ENCODE data around the gene C18orf63. TPM values are rescaled to one million over a fixed set of nuclear protein-coding genes. Genes with fewer than 3 reads are reported as not detected.

The C18orf63 gene
- total RNA-seq, 4 donors from 2014 or later = not detected

- H3K27ac ChIP-seq = no peak overlapping the region
- TF ChIP-seq POLR2A (IDR thresholded peaks at IDR 0.05) (no peak), CTCF (IDR thresholded peaks at IDR 0.05) (no peak)
- H3K4me1 ChIP-seq = peaks cover 16 to 18% of the 10 kb centered on the region in 2 donors
- no peak overlapping the region for H3K4me3 ChIP-seq (replicated peaks in 1 of 3)
- no peak for DNase-seq
- WGBS, 2 donors = 88 to 89% methylated on average over 4 of the region's 4 CpGs
- no peaks in the 10 kb centered on the region for H3K9me3 ChIP-seq
- intact Hi-C loops (cut with DNase I) = no loop called here
- H3K36me3 ChIP-seq = no peaks in the 10 kb centered on the region
- no peaks in the 10 kb centered on the region for H3K27me3 ChIP-seq
Observed at GRCh38 chr18:74286106-74286855, 29.4 kb upstream of the C18orf63 start.

GRCh38 chr18:74286856-74287255, 28.8 kb upstream of the C18orf63 start:
- Histone ChIP-seq H3K27me3 (no peaks in the 10 kb centered on the region), H3K27ac (no peak overlapping the region), H3K9me3 (no peaks in the 10 kb centered on the region), H3K4me3 (replicated peaks in 1 of 3) (no peak overlapping the region), H3K4me1 (peaks cover 12 to 15% of the 10 kb centered on the region in 2 donors), H3K36me3 (no peaks in the 10 kb centered on the region)
- DNase-seq = no peak
- WGBS, 2 donors = 94 to 97% methylated on average over 2 of the region's 2 CpGs
- intact Hi-C loops (cut with DNase I) = no loop called here
- no peak for TF ChIP-seq CTCF (IDR thresholded peaks at IDR 0.05)
- no peak for TF ChIP-seq POLR2A (IDR thresholded peaks at IDR 0.05)

- TF ChIP-seq POLR2A (IDR thresholded peaks at IDR 0.05) (no peak), CTCF (IDR thresholded peaks at IDR 0.05) (no peak)
- no peaks in the 10 kb centered on the region for H3K27me3 ChIP-seq
- H3K4me1 ChIP-seq = peaks cover under 1 to 10% of the 10 kb centered on the region in 2 donors
- no peak for DNase-seq
- no peak overlapping the region for H3K4me3 ChIP-seq (replicated peaks in 1 of 3)
- no peaks in the 10 kb centered on the region for H3K9me3 ChIP-seq
- no peaks in the 10 kb centered on the region for H3K36me3 ChIP-seq
- 80 to 87% methylated on average over 5 of the region's 5 CpGs for WGBS, 2 donors
- peak overlapping the region in 1 of 3 donors; percentile 40 for H3K27ac ChIP-seq
- intact Hi-C loops (cut with DNase I) = no loop called here
Observed at GRCh38 chr18:74288041-74288440, 27.6 kb upstream of the C18orf63 start.

- no peak for DNase-seq
- 77 to 85% methylated on average over 9 of the region's 9 CpGs for WGBS, 2 donors
- Histone ChIP-seq H3K27me3 (no peaks in the 10 kb centered on the region), H3K4me1 (peaks cover 0 to 10% of the 10 kb centered on the region in 2 donors), H3K27ac (peak overlapping the region in 1 of 3 donors; percentile 40), H3K9me3 (no peaks in the 10 kb centered on the region), H3K4me3 (replicated peaks in 1 of 3) (no peak overlapping the region), H3K36me3 (no peaks in the 10 kb centered on the region)
- intact Hi-C loops (cut with DNase I) = no loop called here
- no peak for TF ChIP-seq CTCF (IDR thresholded peaks at IDR 0.05)
Observed at GRCh38 chr18:74288730-74289129, 26.9 kb upstream of the C18orf63 start.

GRCh38 chr18:74289137-74289536, 26.5 kb upstream of the C18orf63 start:
- intact Hi-C loops (cut with DNase I) = no loop called here
- H3K27ac ChIP-seq = peak overlapping the region in 1 of 3 donors; percentile 40
- H3K27me3 ChIP-seq = no peaks in the 10 kb centered on the region
- TF ChIP-seq CTCF (IDR thresholded peaks at IDR 0.05) (no peak), POLR2A (IDR thresholded peaks at IDR 0.05) (no peak)
- H3K4me1 ChIP-seq = peaks cover 0 to 10% of the 10 kb centered on the region in 2 donors
- WGBS, 2 donors = 69 to 77% methylated on average over 3 of the region's 3 CpGs
- H3K4me3 ChIP-seq (replicated peaks in 1 of 3) = no peak overlapping the region
- no peaks in the 10 kb centered on the region for H3K36me3 ChIP-seq
- H3K9me3 ChIP-seq = no peaks in the 10 kb centered on the region
- DNase-seq = no peak
